ENCODE results near the gene EIF4B. TPM values are rescaled to one million over a fixed set of nuclear protein-coding genes. Genes with fewer than 3 reads are reported as not detected.
A peak's percentile ranks its signal among the peaks of the same experiment; 100 is the strongest.

Gene EIF4B
- total RNA-seq, 1 experiment from 2014 or later, result 445 TPM

DNA sequence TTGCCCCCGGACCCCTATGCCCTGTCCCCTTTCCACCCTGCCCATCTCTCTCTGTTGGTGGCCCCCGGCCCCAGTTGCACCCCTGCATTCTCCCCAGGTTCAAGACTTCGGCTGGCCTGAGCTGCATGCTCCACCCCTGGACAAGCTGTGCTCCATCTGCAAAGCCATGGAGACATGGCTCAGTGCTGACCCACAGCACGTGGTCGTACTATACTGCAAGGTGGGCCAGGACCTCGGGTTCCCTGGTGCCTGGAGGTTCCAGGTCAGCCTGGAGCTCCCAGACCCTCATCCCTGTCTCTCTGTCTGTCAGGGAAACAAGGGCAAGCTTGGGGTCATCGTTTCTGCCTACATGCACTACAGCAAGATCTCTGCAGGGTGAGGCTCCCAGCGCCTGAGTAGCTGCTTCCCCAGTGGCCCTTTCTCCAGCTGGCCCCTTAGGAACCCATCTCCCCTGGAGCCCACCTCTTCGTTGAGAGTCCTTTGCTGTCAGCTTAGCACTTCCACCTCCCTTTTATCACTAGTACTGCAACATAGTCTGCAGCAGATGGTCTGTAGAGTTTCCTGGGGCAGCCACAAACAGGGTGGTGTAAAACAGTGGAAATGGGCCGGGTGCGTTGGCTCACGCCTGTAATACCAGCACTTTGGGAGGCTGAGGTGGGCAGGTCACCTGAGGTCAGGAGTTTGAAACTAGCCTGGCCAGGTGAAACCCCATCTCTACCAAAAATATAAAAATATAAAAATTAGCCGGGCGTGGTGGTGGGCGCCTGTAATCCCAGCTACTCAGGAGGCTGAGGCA is 49.4 kb downstream of the EIF4B start:
- H3K36me3 Mint-ChIP-seq (ENCODE audit: insufficient read depth, unreplicated experiment), result peaks cover 25% of the 10 kb centered on the region
- H3K4me1 ChIP-seq, result peaks cover 26% of the 10 kb centered on the region
- ChIA-PET POLR2A (no interaction called here), CTCF (interaction anchor here (2.3 kb wide), 1 partner anchor 10 kb away, joined by 32 read pairs; no protein-coding TSS in a partner anchor)
- H3K27me3 Mint-ChIP-seq (ENCODE audit: insufficient read depth, unreplicated experiment), result no peaks in the 10 kb centered on the region
- intact Hi-C loops (cut with micrococcal nuclease; ENCODE audit: unreplicated experiment), result no loop called here
- BruUV-seq (replicated peaks), result no TSS peak
- H3K27ac Mint-ChIP-seq (ENCODE audit: unreplicated experiment), result peak overlapping the region; percentile 50
- no peaks in the 10 kb centered on the region for H3K36me3 ChIP-seq (ENCODE audit: control insufficient read depth, insufficient read depth, low read length)
- no peaks in the 10 kb centered on the region for H3K27me3 ChIP-seq (replicated peaks; ENCODE audit: control insufficient read depth, insufficient read depth, low read length)
- no peaks in the 10 kb centered on the region for H3K9me3 ChIP-seq
- no peak for DNase-seq
- peaks cover 14% of the 10 kb centered on the region for H3K4me1 Mint-ChIP-seq (ENCODE audit: low read depth, unreplicated experiment)
- TF ChIP-seq, protein P1, sequence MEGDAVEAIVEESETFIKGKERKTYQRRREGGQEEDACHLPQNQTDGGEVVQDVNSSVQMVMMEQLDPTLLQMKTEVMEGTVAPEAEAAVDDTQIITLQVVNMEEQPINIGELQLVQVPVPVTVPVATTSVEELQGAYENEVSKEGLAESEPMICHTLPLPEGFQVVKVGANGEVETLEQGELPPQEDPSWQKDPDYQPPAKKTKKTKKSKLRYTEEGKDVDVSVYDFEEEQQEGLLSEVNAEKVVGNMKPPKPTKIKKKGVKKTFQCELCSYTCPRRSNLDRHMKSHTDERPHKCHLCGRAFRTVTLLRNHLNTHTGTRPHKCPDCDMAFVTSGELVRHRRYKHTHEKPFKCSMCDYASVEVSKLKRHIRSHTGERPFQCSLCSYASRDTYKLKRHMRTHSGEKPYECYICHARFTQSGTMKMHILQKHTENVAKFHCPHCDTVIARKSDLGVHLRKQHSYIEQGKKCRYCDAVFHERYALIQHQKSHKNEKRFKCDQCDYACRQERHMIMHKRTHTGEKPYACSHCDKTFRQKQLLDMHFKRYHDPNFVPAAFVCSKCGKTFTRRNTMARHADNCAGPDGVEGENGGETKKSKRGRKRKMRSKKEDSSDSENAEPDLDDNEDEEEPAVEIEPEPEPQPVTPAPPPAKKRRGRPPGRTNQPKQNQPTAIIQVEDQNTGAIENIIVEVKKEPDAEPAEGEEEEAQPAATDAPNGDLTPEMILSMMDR (IDR thresholded peaks at IDR 0.05; ENCODE audit: insufficient read depth in 1 of 2, low read depth in 1 of 2, low read length in 1 of 2, severe bottlenecking in 1 of 2, unreplicated experiment in 1 of 2), result no peak
- no peak overlapping the region for H3K4me3 Mint-ChIP-seq (ENCODE audit: unreplicated experiment)
- H3K9me3 Mint-ChIP-seq (ENCODE audit: unreplicated experiment), result no peaks in the 10 kb centered on the region
- no peak overlapping the region for H3K4me3 ChIP-seq (ENCODE audit: low read depth, low read length)

DNA sequence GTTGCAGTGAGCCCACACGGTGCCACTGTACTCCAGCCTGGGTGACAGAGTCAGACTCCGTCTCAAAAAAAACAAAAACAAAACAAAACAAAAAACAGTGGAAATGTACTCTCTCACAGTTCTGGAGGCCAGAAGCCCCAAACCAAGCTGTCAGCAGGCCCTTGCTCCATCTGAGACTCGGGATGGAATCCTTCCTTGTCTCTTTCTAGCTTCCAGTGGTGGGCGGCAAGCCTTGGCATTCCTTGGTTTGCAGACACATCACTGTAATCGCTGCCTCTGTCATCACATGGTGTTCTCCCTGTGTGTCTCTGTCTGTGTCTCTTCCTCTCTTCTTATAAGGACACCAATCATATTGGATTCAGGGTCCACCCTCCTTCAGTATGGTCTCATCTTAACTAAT is 50.0 kb downstream of the EIF4B start:
- no peaks in the 10 kb centered on the region for H3K9me3 Mint-ChIP-seq (ENCODE audit: unreplicated experiment)
- POLR2A ChIA-PET, result no interaction called here
- intact Hi-C loops (cut with micrococcal nuclease; ENCODE audit: unreplicated experiment), result no loop called here
- no peaks in the 10 kb centered on the region for H3K27me3 Mint-ChIP-seq (ENCODE audit: insufficient read depth, unreplicated experiment)
- DNase-seq, result no peak
- H3K4me3 ChIP-seq (ENCODE audit: low read depth, low read length), result no peak overlapping the region
- H3K36me3 ChIP-seq (ENCODE audit: control insufficient read depth, insufficient read depth, low read length), result no peaks in the 10 kb centered on the region
- peaks cover 29% of the 10 kb centered on the region for H3K36me3 Mint-ChIP-seq (ENCODE audit: insufficient read depth, unreplicated experiment)
- CTCF ChIA-PET, result interaction anchor here (2.1 kb wide), 1 partner anchor 10 kb away, joined by 8 read pairs; no protein-coding TSS in a partner anchor
- no peaks in the 10 kb centered on the region for H3K9me3 ChIP-seq
- no peak overlapping the region for H3K4me3 Mint-ChIP-seq (ENCODE audit: unreplicated experiment)
- H3K27me3 ChIP-seq (replicated peaks; ENCODE audit: control insufficient read depth, insufficient read depth, low read length), result no peaks in the 10 kb centered on the region
- no TSS peak for BruUV-seq (replicated peaks)
- H3K27ac Mint-ChIP-seq (ENCODE audit: unreplicated experiment), result no peak overlapping the region
- TF ChIP-seq, protein P1 (IDR thresholded peaks at IDR 0.05; ENCODE audit: insufficient read depth in 1 of 2, low read depth in 1 of 2, low read length in 1 of 2, severe bottlenecking in 1 of 2, unreplicated experiment in 1 of 2), result no peak
- peaks cover 14% of the 10 kb centered on the region for H3K4me1 Mint-ChIP-seq (ENCODE audit: low read depth, unreplicated experiment)
- peaks cover 20% of the 10 kb centered on the region for H3K4me1 ChIP-seq

DNA sequence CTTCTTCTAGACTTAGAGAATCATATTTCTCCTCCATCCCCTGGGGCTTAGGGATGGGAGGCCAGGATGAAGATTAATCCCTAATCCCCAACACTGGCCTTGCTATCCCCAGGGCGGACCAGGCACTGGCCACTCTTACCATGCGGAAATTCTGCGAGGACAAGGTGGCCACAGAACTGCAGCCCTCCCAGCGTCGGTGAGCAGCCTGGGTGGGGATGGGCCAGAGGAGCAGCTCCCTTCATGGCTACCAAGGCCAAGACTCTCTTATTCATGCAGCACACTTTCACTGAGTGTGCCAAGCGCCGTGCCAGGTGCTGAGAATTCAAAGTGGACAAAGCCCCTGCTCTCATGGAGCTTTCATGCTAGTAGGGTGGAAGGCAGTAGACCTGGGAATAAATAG is 50.6 kb downstream of the EIF4B start:
- no peak overlapping the region for H3K4me3 Mint-ChIP-seq (ENCODE audit: unreplicated experiment)
- no peaks in the 10 kb centered on the region for H3K27me3 Mint-ChIP-seq (ENCODE audit: insufficient read depth, unreplicated experiment)
- TF ChIP-seq, protein P1 (IDR thresholded peaks at IDR 0.05; ENCODE audit: insufficient read depth in 1 of 2, low read depth in 1 of 2, low read length in 1 of 2, severe bottlenecking in 1 of 2, unreplicated experiment in 1 of 2), result no peak
- POLR2A ChIA-PET, result no interaction called here
- H3K4me3 ChIP-seq (ENCODE audit: low read depth, low read length), result no peak overlapping the region
- CTCF ChIA-PET, result interaction anchor here (2.1 kb wide), 1 partner anchor 9 kb away, joined by 8 read pairs; no protein-coding TSS in a partner anchor
- no peaks in the 10 kb centered on the region for H3K9me3 Mint-ChIP-seq (ENCODE audit: unreplicated experiment)
- peaks cover 14% of the 10 kb centered on the region for H3K4me1 ChIP-seq
- H3K27me3 ChIP-seq (replicated peaks; ENCODE audit: control insufficient read depth, insufficient read depth, low read length), result no peaks in the 10 kb centered on the region
- no peak for DNase-seq
- no peak overlapping the region for H3K27ac Mint-ChIP-seq (ENCODE audit: unreplicated experiment)
- no TSS peak for BruUV-seq (replicated peaks)
- H3K9me3 ChIP-seq, result no peaks in the 10 kb centered on the region
- intact Hi-C loops (cut with micrococcal nuclease; ENCODE audit: unreplicated experiment), result no loop called here
- peaks cover 13% of the 10 kb centered on the region for H3K4me1 Mint-ChIP-seq (ENCODE audit: low read depth, unreplicated experiment)
- H3K36me3 Mint-ChIP-seq (ENCODE audit: insufficient read depth, unreplicated experiment), result peaks cover 29% of the 10 kb centered on the region
- H3K36me3 ChIP-seq (ENCODE audit: control insufficient read depth, insufficient read depth, low read length), result no peaks in the 10 kb centered on the region
